NCI-H69 (cell line): ENCODE results near the gene ZNRF4.

ENCODE experiments used
- DNase-seq: peaks from one replicate; lab custom pipeline; 2025; lab: John Stamatoyannopoulos, UW

Gene ZNRF4

GRCh38 chr19:5443723-5444122, 11.5 kb upstream of the ZNRF4 start:
- no peak for DNase-seq

DNA sequence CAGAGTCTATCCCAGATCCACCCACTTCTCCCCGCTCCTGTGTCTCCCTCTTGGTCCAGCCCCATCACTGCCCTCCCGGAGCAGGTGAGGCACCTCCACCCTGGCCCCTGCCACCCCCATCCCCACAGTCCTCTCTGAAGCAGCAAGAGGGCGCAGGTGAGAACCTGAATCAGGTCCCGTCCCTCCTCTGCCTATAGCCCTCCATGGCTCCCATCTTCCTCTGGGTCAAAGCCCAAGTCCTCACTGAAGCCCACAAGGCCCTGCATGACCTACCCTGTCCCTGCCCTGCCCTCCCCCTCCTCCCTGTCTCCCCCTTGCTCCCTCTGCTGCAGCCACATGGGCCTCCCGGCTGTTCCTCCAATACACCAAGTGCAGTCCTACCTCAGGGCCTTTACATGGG, 10.8 kb upstream of the ZNRF4 start:
- no peak for DNase-seq

DNA sequence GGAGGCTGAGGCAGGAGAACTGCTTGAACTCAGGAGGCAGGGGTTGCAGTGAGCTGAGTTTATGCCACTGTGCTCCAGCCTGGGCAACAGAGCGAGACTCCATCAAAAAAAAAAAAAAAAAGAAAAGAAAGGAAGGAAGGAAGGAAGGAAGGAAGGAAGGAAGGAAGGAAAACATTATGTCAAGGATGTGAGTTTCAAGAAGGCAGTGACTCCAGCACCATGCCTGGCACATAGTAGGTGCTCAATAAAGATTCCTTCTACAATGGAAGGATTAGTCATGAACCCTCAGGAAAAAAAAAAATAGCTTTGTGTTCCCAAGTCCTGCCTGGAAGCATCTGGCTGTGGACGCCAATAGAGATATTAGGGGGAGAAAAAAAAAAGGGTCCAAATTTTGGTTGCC, 10.1 kb upstream of the ZNRF4 start:
- no peak for DNase-seq

DNA sequence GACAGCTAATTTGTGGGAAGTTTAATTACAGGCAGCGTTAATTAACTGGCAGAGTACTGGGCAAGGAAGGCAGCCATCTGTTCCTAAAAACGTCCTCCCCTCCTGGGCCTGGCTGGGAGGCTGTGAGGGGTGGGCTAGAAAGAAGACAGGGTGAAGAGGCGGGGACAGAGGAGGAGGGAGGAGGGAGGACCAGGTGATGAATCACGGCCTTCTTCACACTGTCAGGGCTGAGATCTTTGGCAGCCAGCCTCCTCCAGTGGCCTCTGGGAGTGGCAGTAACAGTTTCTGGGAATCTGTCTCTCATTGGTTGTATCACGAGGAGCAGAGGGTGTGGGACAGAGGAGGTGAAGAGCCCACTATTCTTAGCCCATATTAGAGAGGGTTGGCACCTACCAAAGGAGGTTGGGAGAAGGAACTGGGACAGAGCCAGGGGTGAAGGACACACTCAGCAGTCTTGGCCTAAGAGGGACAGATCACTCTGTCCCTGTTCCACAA, 9.6 kb upstream of the ZNRF4 start:
- peak; percentile 92 for DNase-seq

DNA sequence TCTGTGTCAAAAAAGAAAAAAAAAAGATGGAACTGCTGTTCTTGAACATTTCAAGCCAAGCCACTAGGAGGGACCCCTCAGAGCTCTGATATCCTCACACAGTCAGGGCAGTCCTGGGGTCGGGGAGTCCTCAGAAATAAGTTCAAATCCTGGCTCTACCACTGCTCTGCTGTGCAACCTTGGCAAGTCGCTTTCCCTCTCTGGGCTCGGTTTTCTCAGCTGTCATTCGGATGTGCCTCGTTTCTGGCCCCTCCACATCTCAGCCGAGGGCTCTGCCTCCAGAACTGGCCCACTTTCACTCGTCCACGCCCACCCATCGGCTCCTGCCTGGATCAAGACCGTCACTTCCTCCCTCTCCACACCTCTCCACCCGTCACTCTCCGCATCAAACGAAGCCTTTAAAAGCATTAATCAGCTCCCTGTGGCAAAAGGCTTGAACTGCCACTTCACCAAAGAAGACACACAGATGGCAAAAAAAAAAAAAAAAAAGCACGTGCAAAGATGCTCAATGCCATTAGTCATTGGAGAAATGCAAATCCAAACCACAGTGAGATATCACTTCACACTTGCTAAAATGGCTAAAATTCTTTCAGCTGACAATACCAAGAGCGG, 7.4 kb upstream of the ZNRF4 start:
- peak; percentile 42 for DNase-seq

GRCh38 chr19:5448374-5448773, 6.8 kb upstream of the ZNRF4 start:
- DNase-seq = peak; percentile 72

DNA sequence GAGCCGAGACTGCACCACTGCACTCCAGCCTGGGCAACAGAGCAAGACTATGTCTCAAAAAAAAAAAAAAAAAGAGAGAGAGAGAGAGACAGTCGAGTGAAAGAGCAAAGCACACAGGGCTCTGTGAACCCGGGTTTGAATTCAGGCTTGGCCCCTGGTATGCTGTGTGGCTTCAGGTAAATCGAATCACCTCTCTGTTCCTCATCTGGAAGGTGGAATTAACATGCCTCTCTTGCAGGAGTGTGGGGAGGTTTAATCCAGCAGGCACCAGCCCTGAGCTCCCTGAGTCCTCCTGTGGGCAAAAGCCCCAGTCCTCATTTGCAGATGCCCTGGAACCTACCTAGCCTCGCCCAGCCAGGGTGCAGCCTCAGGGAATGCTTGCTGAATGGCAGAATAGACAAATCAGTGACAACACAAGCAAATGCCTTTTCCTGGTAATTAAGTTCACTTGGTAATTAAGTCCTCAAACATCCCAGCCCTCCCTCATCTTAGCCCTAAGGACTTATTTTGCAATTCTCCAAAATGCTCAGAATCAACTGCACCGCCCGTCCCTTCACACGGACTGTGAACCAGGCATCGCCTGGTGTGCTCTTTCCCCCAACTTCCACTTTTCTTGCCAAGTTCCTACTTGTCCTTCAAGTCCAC, 4.6 kb upstream of the ZNRF4 start:
- peak; percentile 61 for DNase-seq

DNA sequence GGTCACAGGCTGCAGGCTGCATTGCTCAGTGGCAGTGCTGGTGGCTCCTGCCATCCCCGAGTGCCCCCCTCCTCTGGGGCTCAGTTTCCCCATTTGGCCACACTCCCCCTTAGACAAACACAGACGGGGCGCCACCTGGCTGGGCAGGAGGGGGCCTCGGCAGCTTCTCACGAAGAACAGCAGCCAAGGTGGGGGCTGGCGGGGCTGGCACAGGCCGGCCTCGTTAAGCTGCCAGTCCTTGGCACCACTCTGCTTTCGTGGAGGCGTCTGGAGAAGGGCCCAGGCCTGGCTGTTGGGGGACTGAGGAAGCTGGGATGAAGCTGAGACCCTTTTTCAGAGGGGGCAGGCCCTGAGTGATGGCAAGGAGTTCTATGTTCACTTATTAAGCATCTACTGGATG, 3.7 kb upstream of the ZNRF4 start:
- no peak for DNase-seq

DNA sequence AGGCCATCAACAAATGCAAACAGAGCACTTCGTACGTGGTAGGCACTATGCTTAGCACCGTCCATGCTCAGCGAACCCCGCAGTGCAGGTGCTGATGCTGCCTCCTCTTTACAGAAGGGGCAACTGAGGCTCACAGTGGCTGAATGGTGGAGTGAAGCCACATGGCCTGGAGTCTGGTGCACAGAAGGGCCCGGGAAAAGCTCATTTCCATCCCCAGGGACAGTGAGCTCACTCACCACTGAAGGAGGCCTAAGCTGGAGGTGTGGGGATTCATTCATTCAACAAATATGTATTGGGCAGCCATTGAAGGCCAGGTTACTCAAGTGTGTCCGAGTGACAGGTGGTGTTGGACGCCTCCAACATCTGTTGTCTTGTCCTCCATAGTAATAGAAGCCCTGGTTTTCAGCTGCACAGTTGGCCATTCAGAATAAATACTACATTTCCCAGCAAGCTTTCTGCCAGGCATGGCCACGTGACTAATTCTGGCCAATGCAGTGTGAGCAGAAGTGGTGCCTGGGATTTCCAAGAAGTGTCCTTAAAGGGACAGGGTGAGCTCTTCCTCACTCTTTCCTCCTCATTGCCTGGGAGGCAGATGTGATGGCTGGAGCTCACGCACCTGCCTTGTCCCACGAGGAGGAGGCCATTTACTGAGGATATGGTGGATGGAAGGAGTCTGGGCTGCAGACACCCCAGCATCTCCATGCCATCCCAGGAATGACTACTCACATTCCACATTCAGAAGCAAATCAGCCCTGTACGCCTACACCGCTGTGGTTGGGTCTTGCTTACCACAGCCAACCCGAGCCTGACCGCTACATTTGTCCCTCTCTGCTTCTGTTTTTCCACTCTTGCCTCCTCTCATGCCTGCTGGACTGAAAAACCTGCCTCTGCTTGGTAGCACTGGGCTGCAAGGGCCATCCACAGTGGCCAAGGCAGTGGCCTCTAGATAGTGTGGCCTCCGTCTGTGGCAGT, 2.3 kb upstream of the ZNRF4 start:
- peak; percentile 72 for DNase-seq

DNA sequence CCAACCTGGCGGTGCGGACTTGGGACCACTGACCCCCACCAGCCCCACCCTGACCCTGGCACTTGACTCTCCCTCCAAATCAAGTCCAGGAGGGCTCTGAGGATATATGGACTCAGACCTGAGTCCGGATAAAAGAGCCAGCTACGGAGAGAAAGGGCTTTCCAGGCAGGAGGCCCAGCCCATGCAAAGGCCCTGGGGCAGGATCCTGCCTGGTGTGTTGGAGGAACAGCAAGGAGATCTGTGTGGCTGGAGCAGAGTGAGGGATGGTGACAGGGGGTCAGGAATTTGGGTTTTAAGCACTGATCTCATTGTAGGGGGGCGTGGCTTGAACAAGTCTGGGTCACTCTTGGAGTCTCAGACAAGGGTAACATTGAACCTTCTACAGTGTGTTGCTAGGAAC, 474 bp upstream of the ZNRF4 start:
- no peak for DNase-seq

DNA sequence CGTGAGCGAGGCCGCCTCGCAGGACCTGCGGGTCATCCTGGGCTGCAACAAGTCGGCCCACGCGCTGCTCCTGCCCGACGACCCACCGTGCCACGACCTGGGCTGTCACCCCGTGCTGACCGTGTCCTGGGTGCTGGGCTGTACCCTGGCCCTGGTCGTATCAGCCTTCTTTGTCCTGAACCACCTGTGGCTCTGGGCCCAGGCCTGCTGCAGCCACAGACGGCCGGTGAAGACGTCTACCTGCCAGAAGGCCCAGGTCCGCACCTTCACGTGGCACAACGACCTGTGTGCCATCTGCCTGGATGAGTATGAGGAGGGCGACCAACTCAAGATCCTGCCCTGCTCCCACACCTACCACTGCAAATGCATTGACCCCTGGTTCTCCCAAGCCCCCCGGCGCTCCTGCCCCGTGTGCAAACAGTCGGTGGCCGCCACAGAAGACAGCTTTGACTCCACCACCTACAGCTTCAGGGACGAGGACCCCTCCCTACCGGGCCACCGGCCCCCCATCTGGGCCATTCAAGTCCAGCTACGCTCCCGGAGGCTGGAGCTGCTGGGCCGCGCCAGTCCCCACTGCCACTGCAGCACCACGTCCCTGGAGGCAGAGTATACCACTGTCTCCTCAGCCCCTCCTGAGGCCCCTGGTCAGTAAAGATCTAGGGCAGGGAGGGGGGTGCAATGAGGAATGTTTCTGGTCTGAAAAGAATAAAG, 1.1 kb downstream of the ZNRF4 start:
- no peak for DNase-seq

GRCh38 chr19:5456841-5457200, 1.6 kb downstream of the ZNRF4 start:
- DNase-seq = no peak

DNA sequence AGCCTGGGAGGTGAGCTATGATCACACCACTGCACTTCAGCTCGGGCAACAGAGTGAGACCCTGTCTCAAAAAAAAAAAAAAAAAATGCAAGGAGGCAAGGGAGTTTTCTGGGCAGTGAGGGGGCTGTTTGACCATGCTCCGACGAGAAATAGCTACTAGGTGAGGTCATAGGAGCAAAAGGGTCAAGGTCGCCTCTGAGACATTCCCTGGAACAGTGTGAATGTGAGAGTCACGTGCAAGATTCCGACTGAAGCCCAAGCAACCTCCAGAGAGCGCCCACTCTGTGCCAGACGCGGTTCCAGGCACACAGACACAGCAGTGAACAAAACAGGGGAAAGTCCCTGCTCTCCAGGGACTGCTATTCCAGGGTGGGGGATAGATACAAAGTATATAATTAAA, 2.5 kb downstream of the ZNRF4 start:
- no peak for DNase-seq

DNA sequence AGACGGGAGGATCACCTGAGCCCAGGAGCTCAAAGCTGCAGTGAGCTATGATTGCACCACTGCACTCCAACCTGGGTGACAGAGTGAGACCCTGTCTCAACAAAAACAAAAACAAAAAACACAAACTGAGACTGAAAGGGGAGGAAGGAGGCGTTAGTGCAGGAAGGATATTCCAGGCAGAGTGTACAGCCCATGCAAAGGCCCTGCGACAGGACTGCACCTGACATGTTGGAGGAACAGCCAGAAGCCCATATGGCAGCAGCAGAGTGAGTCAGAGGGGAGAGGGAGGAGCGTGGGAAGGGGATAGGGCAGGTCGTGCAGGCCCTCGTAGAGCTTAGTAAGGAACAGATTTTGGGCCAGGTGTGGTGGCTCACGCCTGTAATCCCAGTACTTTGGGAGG, 3.2 kb downstream of the ZNRF4 start:
- DNase-seq = no peak

DNA sequence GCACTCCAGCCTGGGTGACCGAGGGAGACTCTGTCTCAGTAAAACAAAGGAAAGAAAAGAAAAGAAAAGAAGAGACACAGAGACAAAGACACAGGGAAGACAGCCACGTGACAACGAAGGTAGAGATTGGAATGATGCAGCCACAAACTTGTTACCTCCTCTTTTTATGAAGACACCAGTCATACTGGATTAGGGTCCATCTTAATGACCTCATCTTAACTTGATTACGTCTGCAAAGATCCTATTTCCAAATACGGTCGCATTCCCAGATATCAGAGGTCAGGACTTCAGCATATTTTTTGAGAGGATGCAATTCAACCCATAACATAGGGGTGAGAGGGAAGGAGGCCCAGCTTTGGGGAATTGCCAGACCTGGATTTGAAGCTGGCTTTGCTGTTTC, 4.1 kb downstream of the ZNRF4 start:
- no peak for DNase-seq

DNA sequence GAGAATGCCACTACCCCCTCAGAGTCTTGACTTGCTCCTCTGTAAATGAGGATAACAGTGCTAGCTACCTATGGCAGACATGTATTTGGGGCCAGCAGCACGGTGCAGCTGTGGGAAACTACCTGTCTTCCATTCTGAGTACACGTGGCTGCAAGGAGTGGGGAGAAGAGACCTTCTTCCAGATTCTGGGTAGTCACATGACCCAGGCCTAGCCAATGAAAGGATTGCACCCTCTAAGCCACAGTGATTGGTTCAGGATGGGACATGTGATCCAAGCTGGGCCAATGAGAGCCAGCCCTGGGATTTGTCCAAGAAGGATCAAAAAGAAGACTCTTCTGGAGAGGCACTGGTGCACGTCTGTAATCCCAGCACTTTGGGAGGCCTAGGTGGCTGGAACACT, 5.5 kb downstream of the ZNRF4 start:
- DNase-seq = no peak

- no peak for DNase-seq
Measured at GRCh38 chr19:5463959-5464358, 8.7 kb downstream of the ZNRF4 start.

DNA sequence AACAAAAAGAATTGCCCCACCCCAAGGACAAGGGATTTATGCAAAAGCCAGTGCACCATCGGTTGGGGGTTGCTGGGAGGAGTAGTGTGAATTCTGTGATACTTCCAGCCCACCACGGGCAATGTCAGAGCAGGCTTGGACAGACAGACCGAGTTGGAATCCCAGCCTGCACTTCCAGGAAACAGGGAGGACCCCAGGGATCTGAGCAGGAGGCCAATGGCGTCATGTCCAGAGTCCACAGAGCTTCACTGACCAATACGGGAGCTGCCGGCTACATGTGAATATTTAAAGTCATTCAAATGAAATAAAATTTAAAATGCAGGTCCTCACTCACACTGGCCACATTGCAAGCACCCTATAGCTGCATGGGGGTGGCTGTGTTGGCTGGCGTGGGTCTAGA, 10.9 kb downstream of the ZNRF4 start:
- no peak for DNase-seq

- peak; percentile 81 for DNase-seq
Measured at GRCh38 chr19:5466814-5467291, 11.6 kb downstream of the ZNRF4 start.

- DNase-seq = peak; percentile 76
Measured at GRCh38 chr19:5470264-5470671, 15.1 kb downstream of the ZNRF4 start.

- DNase-seq = no peak
Measured at GRCh38 chr19:5472286-5472685, 17.1 kb downstream of the ZNRF4 start.

DNA sequence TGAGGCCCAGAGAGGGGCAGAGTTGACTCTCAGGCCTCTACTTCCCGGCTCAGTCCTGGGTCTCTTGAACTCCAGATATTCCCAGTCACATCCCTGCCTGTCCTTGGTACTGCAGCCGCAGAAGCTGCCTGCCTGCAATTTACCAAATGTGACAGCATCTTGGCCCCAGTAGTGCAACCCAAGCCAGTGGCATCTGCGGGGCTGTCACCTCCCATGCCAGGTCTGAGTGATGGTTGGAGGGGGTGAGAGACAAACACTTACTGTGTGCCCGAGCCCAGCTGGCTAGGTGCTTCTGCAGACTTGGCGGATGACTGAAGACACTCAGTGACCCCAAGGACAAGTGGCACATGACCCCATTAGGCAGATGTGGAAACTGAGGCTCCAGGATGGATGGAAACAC, 18.4 kb downstream of the ZNRF4 start:
- no peak for DNase-seq
